Nucleus accumbens (tissue), 56 donors: ENCODE measurements around the gene SLC15A4.
"Not testable (repeated sequence)": the region's sequence is repeated elsewhere in the genome, so short reads cannot be mapped to it uniquely, and the experiment has no call there.

Experiments used
- DNase-seq, 56 donors: peaks; one replicate each; lab custom pipeline; 2025; lab: John Stamatoyannopoulos, UW

The SLC15A4 gene

GRCh38 chr12:128846671-128847070 lies 22.9 kb upstream of the SLC15A4 start:
- not testable (repeated sequence) for DNase-seq

DNA sequence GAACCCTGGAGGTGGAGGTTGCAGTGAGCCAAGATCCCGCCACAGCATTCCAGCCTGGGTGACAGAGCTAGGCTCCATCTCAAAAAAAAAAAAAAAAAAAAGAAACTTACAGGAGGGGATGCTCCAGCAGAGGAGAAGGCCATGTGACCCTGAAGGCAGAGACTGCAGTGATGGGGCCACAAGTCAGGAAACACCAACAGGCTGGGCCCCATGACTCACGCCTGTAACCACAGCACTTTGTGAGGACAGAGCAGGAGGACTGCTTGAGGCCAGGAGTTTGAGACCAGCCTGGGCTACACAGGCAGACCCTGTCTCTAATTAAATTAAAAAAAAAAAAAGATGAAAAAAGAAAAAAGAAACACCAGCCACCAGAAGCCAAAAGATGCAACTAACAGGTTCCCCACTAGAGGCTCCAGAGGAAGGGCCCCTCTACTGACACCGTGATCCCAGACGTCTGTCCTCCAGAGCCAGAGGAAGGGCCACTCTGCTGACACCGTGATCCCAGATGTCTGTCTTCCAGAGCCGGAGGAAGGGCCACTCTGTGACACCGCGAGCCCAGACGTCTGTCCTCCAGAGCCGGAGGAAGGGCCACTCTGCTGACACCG lies 20.4 kb upstream of the SLC15A4 start:
- DNase-seq, result no peak

DNA sequence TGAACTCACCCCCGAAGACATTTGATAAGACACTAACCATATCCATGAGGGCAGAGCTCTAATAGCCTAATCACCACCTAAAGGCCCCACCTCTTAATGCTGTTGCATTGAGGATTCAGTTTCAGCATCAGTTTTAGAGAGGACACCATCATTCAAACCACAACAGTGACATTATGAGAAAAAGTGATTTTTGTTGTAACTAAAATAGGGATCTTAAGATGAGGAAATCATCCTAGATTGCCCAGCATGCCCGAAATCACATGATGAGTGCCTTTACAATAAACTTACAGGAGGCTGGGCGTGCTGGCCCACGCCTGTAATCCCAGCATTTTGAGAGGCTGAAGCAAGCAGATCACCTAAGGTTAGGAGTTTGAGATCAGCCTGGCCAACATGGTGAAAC lies 19.8 kb upstream of the SLC15A4 start:
- no peak for DNase-seq

GRCh38 chr12:128842579-128842978 lies 18.8 kb upstream of the SLC15A4 start:
- no peak for DNase-seq

DNA sequence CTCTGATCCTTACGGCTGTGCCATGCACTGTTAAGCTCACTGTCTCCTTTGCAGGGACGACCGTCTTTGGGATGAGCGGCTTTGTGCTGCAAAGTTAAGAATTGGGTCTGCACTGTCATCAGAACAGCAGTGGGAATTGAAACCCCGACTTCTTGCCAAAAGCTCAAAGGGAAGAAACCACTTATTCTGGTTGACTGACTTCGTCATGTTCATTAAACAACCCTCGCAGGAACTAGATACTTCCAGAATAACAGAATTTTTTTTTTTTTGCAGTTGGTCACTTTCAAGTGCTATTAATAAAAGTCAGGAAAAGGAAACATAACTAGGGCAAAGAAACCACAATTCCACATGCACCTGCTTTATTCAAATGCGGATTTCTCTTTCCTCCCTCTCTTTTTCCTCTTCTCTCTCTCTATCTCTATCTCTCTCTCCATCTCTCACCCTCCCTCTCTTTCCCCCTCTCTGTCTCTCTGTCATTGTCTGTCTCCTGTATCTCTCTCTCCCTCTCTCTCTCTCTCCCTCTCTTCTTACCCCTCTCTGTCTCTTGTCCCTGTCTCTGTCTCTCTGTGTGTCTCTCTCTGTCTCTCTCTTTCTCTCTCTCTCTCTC lies 17.2 kb upstream of the SLC15A4 start:
- DNase-seq, result no peak

DNA sequence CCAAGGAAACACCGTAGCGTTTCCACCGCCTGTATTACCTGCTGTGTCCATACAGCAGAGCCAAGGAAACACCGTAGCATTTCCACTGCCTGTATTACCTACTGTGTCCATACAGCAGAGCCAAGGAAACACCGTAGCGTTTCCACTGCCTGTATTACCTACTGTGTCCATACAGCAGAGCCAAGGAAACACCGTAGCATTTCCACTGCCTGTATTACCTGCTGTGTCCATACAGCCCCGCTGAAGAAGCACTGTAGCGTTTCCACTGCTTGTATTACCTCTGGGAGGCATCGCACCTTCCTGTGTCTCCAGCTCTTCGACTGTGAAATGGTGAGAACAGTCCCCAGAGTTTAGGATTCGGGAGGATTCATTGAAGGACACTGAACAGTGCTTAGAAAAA lies 16.1 kb upstream of the SLC15A4 start:
- DNase-seq, result not testable (repeated sequence)

DNA sequence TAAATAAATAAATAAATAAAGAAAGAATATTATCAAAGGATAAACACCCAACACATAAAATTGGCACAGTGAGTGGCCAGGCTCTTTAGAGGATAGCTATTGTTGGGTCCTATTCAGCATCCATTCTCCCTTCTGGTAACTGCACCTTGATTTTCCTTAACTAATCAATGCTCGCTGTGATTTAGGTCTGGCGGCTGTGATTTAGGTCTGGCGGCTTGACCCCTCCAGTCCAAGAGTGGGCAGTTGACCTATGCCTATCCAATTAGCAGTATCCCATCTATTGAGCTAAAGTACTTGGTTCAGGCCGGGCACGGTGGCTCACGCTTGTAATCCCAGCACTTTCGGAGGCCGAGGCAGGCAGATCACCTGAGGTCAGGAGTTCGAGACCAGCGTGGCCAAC lies 9.7 kb upstream of the SLC15A4 start:
- DNase-seq, result no peak

- no peak for DNase-seq
These were observed 6.7 kb upstream of the SLC15A4 start for GRCh38 chr12:128830505-128830893.

DNA sequence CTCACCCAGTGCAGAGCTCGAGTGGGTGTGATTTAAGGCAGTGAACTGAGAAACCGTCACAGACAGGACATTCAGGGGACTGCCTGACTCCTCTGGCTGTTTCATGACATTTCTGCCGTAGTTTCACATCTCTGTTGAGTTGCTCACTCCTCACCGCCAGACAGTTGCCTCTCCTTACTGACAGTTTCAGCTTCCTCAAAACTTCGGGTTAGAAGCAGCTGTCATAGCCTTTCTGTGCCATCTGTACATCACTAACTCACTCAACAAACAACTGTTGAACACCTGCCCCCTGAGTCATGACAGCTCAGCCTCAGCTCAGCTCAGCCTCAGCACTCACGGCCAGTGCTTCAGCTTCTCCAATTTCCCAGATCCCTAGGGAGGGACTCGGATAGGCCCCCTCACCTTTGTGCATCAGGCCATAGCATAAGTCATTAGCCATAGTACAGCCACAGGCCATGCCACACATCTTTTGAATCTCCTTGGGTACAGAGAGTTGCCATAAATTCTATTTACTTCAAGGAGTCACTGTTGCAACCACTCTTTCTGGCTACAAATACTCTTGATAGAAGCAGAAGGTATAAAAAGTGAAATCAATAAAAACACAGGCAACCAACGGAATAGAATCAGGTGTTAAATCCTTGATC lies 6.2 kb upstream of the SLC15A4 start:
- peak in 3 of 56 donors; percentile 10 to 32 (median 15) for DNase-seq

- no peak for DNase-seq
These were observed 4.0 kb upstream of the SLC15A4 start for GRCh38 chr12:128827724-128828123.

DNA sequence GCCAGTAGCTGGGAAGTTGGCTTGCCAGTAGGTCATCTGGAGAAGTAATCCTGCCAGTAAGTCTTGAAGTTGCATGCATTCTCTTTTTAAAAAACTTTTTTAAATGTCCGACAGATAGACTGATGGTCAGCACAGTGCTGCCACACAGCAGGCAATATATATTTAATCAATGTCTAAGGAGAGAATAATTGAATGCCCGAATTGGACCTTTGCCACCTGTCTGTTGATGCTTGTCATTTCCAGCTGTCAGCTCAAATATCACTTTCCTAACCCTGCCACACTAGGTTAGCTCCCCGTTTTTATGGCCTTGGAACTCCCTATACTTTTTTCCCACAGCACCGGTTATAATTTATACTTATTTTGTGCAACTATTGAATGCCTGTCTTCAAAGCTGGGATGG lies 2.1 kb upstream of the SLC15A4 start:
- no peak for DNase-seq

DNA sequence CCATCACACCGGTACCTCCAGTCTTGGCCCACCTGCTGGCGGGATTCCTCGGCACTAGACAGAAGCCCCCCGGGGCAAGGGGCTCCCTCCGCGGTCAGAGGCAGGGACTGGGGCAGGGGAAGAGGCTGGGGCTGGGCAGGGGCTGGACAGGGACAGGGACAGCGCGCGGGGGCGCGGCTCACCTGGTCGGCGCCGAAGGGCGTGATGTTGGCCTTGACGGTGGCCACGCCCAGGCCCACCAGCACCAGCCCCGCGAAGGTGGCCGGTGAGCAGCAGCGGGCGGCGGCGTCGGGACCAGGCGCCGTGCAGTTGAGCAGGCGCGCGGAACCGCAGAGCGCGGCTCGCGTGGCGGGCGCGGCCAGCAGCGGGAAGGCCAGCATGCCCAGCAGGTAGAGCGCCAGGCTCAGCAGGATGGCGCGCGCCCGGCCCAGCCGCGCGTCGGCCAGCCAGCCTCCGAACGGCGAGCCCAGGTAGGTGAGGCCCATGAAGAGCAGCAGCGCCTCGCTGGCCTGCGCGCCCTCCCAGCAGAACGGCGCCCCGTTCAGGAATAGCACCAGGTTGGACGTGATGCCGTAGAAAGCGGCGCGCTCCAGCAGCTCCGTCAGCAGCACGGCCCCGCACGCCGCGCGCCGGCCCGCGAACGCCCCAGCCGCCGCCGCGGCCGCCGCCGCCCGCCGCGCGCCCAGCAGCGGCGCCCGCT lies 392 bp downstream of the SLC15A4 start:
- DNase-seq, result peak in 1 of 56 donors; percentile 49

DNA sequence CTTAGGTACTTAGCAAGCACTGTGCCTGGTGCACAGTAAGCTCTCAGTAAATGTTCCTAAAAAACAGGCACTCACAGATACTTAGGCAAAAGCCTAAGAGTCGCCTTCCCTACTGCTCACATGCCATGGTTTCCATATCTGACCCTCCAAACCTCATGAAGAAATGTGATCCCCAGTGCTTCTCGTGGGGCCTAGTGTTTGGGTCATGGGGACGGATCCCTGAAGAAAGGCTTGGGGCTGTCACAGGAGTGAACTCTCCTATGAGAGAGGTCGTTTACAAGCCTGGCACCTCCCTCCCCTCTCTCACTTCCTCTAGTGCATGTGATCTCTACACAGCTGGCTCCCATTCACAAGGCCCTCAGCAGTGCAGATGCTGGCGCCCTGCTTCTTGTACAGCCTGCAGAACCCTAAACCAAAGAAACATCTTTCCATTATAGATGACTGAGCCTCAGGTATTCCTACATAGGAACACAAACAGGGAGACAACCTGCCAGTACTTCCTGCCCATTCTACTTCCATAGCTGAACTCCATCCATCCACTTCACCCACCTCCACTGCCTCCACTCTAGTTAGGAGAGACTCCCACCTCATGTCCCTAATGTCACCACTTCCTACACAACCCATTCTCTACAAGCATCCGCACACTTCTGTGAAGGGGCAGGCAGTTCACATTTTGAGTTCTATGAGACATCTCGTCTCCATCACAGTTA lies 2.9 kb downstream of the SLC15A4 start:
- peak in 24 of 56 donors; percentile 8 to 61 (median 34) for DNase-seq

DNA sequence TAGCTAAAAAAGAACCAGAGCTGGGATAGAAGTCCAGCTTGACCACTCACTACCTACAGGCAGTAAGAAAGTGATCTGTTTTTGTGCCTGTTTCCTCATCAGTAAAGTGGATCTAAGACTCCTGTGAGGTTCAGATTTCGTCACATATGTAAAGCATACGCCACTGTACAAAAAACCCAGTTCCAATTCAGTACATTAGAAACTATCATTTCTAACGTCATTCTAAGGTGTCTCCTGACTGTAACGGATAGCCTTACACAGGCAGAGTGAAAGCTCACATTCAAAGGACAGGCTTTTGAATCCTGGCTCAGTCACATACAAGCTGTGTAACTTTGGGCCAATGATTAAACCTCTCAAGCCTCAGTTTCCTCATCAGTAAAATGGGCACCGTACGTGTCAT lies 3.5 kb downstream of the SLC15A4 start:
- DNase-seq, result no peak

- no peak for DNase-seq
These were observed 4.2 kb downstream of the SLC15A4 start for GRCh38 chr12:128819293-128820144.

DNA sequence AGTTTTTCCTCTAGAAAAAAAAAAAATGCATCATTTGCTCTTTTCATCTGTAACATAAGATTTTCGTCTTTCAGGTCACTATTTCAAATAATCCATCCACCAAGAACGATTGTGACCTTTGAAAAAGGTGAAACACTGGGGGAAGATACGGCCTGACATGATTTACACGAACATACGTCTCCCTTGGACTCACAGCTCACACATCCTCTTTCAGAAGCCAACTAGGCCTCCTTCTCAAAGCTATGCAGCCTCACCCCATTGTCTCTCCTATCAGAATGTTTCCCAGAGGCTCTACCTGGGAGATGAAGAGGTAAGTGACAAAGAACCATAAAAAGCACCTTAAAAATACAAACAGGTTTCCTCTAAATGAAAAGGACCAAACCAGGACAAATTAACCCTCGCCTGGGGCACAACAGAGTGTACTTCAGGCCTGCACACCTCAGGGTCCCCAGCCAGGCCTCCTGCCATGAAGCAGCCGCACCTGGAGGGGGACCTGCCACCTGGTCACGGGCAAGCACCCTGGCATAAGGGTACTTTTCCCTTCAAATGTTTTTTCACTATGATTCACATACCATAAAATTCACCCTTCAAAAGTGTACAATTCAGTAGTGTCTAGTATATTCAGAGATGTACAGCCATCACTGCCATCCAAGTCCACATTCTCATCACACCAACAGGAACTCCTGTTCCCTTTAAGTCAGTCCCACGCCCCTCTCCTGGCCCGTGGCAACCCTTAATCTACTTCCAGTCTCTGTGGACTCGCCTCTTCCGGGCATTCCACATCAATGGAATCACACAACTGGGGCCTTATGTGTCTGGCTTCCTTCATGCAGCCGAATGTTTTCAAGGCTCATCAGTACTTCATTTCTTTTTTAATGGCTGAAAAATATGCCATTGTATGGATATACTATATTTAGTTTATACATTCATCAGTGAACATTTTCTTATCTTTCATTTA lies 5.4 kb downstream of the SLC15A4 start:
- DNase-seq, result no peak

GRCh38 chr12:128817111-128818015 lies 6.4 kb downstream of the SLC15A4 start:
- DNase-seq, result peak in 22 of 56 donors; percentile 5 to 67 (median 23)

GRCh38 chr12:128816643-128816920 lies 7.2 kb downstream of the SLC15A4 start:
- DNase-seq, result peak in 13 of 56 donors; percentile 6 to 43 (median 36)
